DND-41 (cell line): ENCODE results near the gene PIEZO1.
A peak's percentile ranks its signal among the peaks of the same experiment; 100 is the strongest.

Experiments used
- ATAC-seq: fragments of 200-7000 bp; cut with Tn5 transposase; 3 replicates; pipeline ENCODE4 v1.9.1; 2021; ENCODE audit warnings: low read depth; ENCODE audit not compliant: insufficient read depth
- DNase-seq: peaks from one replicate; pipeline ENCODE4 v3.0.0-alpha.2; 2020
- H2AFZ ChIP-seq: 2 replicates; pipeline ENCODE4 v1.6.0; 2012; ENCODE audit warnings: low read depth, low read length
- H3K27ac ChIP-seq: 2 replicates; pipeline ENCODE4 v1.5.1; 2012; ENCODE audit warnings: low read length, inconsistent platforms
- H3K27me3 ChIP-seq: fragments of 200-600 bp; sonication (generic); 2 replicates; pipeline ENCODE4 v1.6.0; 2012; ENCODE audit warnings: low read length, mild to moderate bottlenecking, inconsistent platforms; ENCODE audit not compliant: insufficient read depth, poor library complexity
- H3K36me3 ChIP-seq: 2 replicates; pipeline ENCODE4 v1.5.1; 2012; ENCODE audit warnings: low read length, inconsistent platforms; ENCODE audit not compliant: insufficient read depth
- H3K4me1 ChIP-seq: 2 replicates; pipeline ENCODE4 v1.5.1; 2012; ENCODE audit warnings: mild to moderate bottlenecking, low read length; ENCODE audit not compliant: insufficient read depth
- H3K4me2 ChIP-seq: 2 replicates; pipeline ENCODE4 v1.6.0; 2012; ENCODE audit warnings: mild to moderate bottlenecking, moderate library complexity, low read length, inconsistent platforms; ENCODE audit not compliant: insufficient read depth
- H3K4me3 ChIP-seq, 2 experiments: fragments of 200-600 bp in 1 of 2; shearing (Covaris generic) in 1 of 2; 2 replicates each; pipeline ENCODE4 v1.5.1; 2012 to 2016; ENCODE audit warnings: inconsistent platforms in 2 of 2, low read length in 2 of 2, mild to moderate bottlenecking in 2 of 2, low read depth in 1 of 2, moderate library complexity in 1 of 2
- H3K79me2 ChIP-seq: 2 replicates; pipeline ENCODE4 v1.6.0; 2012; ENCODE audit warnings: low read length, inconsistent platforms; ENCODE audit not compliant: insufficient read depth
- H3K9ac ChIP-seq: 2 replicates; pipeline ENCODE4 v1.6.0; 2012; ENCODE audit warnings: low read depth, mild to moderate bottlenecking, inconsistent platforms, low read length, moderate library complexity
- H3K9me3 ChIP-seq: 2 replicates; pipeline ENCODE4 v1.5.1; 2012; ENCODE audit warnings: low read length, moderate library complexity, mild to moderate bottlenecking, inconsistent platforms; ENCODE audit not compliant: insufficient read depth, severe bottlenecking
- H4K20me1 ChIP-seq: 2 replicates; pipeline ENCODE4 v1.6.0; 2012; ENCODE audit warnings: low read length; ENCODE audit not compliant: insufficient read depth
- CTCF ChIP-seq: IDR thresholded peaks from 2 replicates; pipeline ENCODE4 v1.5.1; 2012; ENCODE audit warnings: borderline replicate concordance, low read length, moderate library complexity, mild to moderate bottlenecking; ENCODE audit not compliant: poor library complexity, severe bottlenecking; ENCODE audit errors: extremely low read depth
- EZH2 ChIP-seq: IDR thresholded peaks from 3 replicates; pipeline ENCODE4 v1.6.1; 2012; ENCODE audit warnings: borderline replicate concordance, low read depth, mild to moderate bottlenecking, moderate library complexity, low read length, inconsistent platforms; ENCODE audit not compliant: severe bottlenecking

The PIEZO1 gene

DNA sequence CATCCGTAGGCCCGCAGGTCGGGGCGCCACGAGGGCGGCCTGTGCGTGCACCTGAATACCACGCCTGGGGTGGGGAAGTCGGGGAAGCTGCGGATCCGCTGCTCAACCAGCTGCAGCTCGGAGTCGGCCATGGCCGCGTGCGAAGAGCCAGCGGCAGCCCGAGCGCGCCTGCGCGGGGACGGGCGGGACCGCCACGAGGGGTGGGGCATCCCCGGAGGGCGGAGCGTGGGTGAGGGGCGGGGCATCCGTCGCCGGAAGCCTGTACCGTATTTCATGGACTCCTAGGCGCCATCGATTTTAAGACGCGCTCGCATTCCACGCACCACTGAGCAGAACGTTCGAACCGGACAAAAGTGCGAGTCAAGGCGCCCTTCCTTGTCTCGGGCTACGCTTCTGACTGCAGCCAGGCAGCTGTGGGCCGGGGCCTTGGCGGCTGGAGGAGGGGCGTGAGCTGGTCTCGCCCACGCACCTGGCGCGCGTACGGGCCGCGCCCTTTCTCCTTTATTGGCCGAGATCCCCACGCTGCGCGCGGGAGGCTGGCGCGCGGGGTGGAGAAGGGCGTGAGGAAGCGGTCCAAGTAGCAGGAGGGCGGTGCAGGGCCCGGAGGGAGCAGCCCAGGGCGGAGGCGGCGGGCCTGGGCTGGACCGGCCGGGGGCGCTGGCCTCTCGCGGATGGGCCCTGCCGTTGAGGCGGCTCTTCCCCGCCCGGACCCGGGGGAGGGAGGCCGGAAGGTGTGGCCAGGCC lies 26.9 kb upstream of the PIEZO1 start, which contains the start of gene APRT:
TSS of gene APRT (minus strand) at position 160 of the 744 bp plus-strand sequence. CDS start at position 131, 29 bp downstream.
- TF ChIP-seq EZH2 (no peak), CTCF (no peak)
- peak; percentile 58 for ATAC-seq
- peak within 1 kb of the TSS; percentile 81 for H2AFZ ChIP-seq
- H3K27me3 ChIP-seq, result no peaks in the 10 kb centered on the region
- H3K4me1 ChIP-seq, result peaks cover 52% of the 10 kb centered on the region
- H3K4me2 ChIP-seq, result peak within 1 kb of the TSS; percentile 98
- peak; percentile 96 for DNase-seq
- no peaks in the 10 kb centered on the region for H3K9me3 ChIP-seq
- H3K9ac ChIP-seq, result peak within 1 kb of the TSS; percentile 84
- peaks cover 50% of the 10 kb centered on the region for H3K79me2 ChIP-seq
- peak within 1 kb of the TSS; percentile 91 to 93 for H3K4me3 ChIP-seq
- H3K36me3 ChIP-seq, result peaks cover 39% of the 10 kb centered on the region
- peak within 1 kb of the TSS; percentile 93 for H3K27ac ChIP-seq
- peaks cover 53% of the 10 kb centered on the region for H4K20me1 ChIP-seq

DNA sequence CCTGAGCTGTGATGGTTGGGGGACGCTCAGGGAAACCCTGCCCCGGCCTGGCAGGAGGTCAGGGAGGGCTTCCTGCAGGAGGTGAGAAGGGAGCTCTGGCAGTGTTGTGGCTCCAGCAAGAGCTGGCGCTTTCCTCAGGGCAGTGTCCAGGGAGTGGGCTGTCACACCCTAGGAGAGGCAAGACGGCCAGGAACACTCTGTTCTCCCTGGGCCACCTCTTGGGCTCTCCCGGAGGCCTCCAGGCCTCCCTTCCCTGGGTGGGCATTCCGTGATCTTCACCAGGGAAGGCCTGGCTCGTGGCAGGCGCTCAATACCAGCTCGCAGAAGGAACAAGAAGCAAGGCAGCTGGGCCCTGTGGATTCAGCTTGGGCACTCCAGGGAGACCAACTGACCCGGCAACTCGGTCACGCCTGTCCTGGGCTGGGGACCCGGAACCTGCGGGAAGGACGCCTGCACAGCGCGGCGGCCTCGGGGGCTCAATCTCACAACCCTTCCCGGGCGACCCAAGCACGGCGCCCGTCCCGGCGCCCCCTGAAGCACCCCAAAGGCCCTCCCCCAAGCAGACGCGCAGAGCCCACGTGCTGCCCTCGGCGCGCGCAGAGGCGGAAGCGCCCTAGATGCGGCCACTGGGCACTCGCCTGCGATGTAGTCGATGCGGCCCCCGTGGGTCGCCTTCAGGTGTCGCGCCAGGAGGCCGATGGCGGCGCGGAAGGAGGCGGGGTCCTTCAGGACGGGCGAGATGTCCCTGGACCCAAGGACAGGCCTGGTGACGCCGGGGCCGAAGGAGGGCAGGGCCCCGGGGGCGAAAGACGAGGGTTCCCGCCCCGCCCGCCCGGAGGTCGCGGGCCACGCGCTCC lies 26.1 kb upstream of the PIEZO1 start:
- H3K9me3 ChIP-seq, result no peaks in the 10 kb centered on the region
- H3K4me3 ChIP-seq, result peak overlapping the region; percentile 91 to 93
- H3K9ac ChIP-seq, result peak overlapping the region; percentile 84
- peak; percentile 67 for ATAC-seq
- H3K27ac ChIP-seq, result peak overlapping the region; percentile 93
- TF ChIP-seq EZH2 (no peak), CTCF (no peak)
- peaks cover 60% of the 10 kb centered on the region for H4K20me1 ChIP-seq
- H3K36me3 ChIP-seq, result peaks cover 48% of the 10 kb centered on the region
- peaks cover 60% of the 10 kb centered on the region for H3K4me1 ChIP-seq
- peaks cover 58% of the 10 kb centered on the region for H3K79me2 ChIP-seq
- peak overlapping the region; percentile 98 for H3K4me2 ChIP-seq
- H3K27me3 ChIP-seq, result no peaks in the 10 kb centered on the region
- H2AFZ ChIP-seq, result peak overlapping the region; percentile 66
- peak; percentile 87 for DNase-seq

GRCh38 chr16:88810166-88810911 lies 25.3 kb upstream of the PIEZO1 start:
- peaks cover 56% of the 10 kb centered on the region for H3K36me3 ChIP-seq
- H3K9ac ChIP-seq, result peak overlapping the region; percentile 84
- DNase-seq (no peak), ATAC-seq (peak; percentile 12)
- H3K9me3 ChIP-seq, result no peaks in the 10 kb centered on the region
- H3K4me3 ChIP-seq, result peak overlapping the region; percentile 91 to 93; a peak in 3 of 4 replicates
- H3K4me1 ChIP-seq, result peaks cover 68% of the 10 kb centered on the region
- H3K4me2 ChIP-seq, result peak overlapping the region; percentile 98
- no peak overlapping the region for H2AFZ ChIP-seq
- peaks cover 66% of the 10 kb centered on the region for H3K79me2 ChIP-seq
- H3K27ac ChIP-seq, result peak overlapping the region; percentile 93
- H4K20me1 ChIP-seq, result peaks cover 61% of the 10 kb centered on the region
- no peaks in the 10 kb centered on the region for H3K27me3 ChIP-seq
- TF ChIP-seq EZH2, result no peak
- no peak for TF ChIP-seq CTCF
